HG03460 (cell line): ENCODE results near the gene ADIPOR2.

Source experiments
- ATAC-seq: cut with Tn5 transposase; IDR thresholded peaks from one replicate; pipeline ENCODE4 v1.9.1; 2021; ENCODE audit not compliant: unreplicated experiment

ADIPOR2 gene

GRCh38 chr12:1826867-1827705 lies 136.2 kb downstream of the ADIPOR2 start:
- no peak for ATAC-seq

GRCh38 chr12:1827826-1828805 lies 137.2 kb downstream of the ADIPOR2 start:
- no peak for ATAC-seq

- ATAC-seq, result no peak
Observed at GRCh38 chr12:1828856-1829255, 138.0 kb downstream of the ADIPOR2 start.

- no peak for ATAC-seq
Observed at GRCh38 chr12:1829306-1829900, 138.5 kb downstream of the ADIPOR2 start.

- ATAC-seq, result no peak
Observed at GRCh38 chr12:1830401-1830845, 139.6 kb downstream of the ADIPOR2 start.

- ATAC-seq, result no peak
Observed at GRCh38 chr12:1830981-1831963, 140.4 kb downstream of the ADIPOR2 start.

GRCh38 chr12:1832801-1833595 lies 142.1 kb downstream of the ADIPOR2 start:
- no peak for ATAC-seq

- no peak for ATAC-seq
Observed at GRCh38 chr12:1833596-1834028, 142.7 kb downstream of the ADIPOR2 start.

- no peak for ATAC-seq
Observed at GRCh38 chr12:1834186-1834925, 143.5 kb downstream of the ADIPOR2 start.

GRCh38 chr12:1835211-1836131 lies 144.6 kb downstream of the ADIPOR2 start:
- ATAC-seq, result no peak

- ATAC-seq, result no peak
Observed at GRCh38 chr12:1836241-1836803, 145.5 kb downstream of the ADIPOR2 start.

GRCh38 chr12:1836854-1837421 lies 146.1 kb downstream of the ADIPOR2 start:
- ATAC-seq, result no peak

GRCh38 chr12:1837541-1838204 lies 146.8 kb downstream of the ADIPOR2 start:
- ATAC-seq, result no peak
